T-helper 2 cell treated with Interferon-gamma antibody and Interleukin-4, amounts not matched to agents 5 μg/mL and 100 μg/mL, for 36 hours (primary cell): ENCODE measurements around the gene ZFAND6.

ENCODE experiments used
- DNase-seq: peaks from one replicate; pipeline ENCODE4 v3.0.0; 2021; ENCODE audit warnings: low spot score
- H3K27ac Mint-ChIP-seq: one replicate; pipeline ENCODE4 v1.8.0; 2021; ENCODE audit warnings: mild to moderate bottlenecking, mixed read lengths
- H3K27me3 Mint-ChIP-seq: one replicate; pipeline ENCODE4 v1.8.0; 2021; ENCODE audit warnings: low read depth, mixed read lengths
- H3K36me3 Mint-ChIP-seq: one replicate; pipeline ENCODE4 v1.8.0; 2021; ENCODE audit warnings: low read depth, mixed read lengths
- H3K4me1 Mint-ChIP-seq: one replicate; pipeline ENCODE4 v1.8.0; 2021; ENCODE audit warnings: low read depth, mixed read lengths
- H3K4me3 Mint-ChIP-seq: one replicate; pipeline ENCODE4 v1.8.0; 2022; ENCODE audit warnings: mild to moderate bottlenecking, moderate library complexity, mixed read lengths
- H3K9me3 Mint-ChIP-seq: one replicate; pipeline ENCODE4 v1.8.0; 2021; ENCODE audit warnings: mixed read lengths

The ZFAND6 gene

DNA sequence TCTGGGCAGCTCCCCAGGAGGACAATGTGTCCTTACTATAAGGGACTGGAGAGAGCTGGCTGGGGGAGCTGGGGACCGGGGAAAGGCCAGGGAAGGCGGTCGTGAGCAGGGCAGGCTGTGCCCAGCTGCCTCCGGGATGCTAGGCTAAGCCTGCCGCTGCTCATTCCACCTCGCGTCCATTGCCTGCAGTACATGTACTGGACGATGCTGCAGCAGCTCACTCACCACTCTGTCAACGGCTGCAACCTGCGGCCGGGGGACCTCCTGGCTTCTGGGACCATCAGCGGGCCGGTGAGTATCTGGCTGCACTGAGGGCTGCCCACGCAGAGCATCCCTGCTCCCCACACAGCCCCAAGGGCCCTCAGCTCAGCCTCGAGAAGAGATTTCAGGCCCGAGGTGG is 120.5 kb downstream of the ZFAND6 start:
- H3K27me3 Mint-ChIP-seq, result no peaks in the 10 kb centered on the region
- no peak for DNase-seq
- H3K4me1 Mint-ChIP-seq, result no peaks in the 10 kb centered on the region
- peak overlapping the region; percentile 37 for H3K27ac Mint-ChIP-seq
- H3K36me3 Mint-ChIP-seq, result peaks cover 22% of the 10 kb centered on the region
- no peak overlapping the region for H3K4me3 Mint-ChIP-seq
- H3K9me3 Mint-ChIP-seq, result no peaks in the 10 kb centered on the region

DNA sequence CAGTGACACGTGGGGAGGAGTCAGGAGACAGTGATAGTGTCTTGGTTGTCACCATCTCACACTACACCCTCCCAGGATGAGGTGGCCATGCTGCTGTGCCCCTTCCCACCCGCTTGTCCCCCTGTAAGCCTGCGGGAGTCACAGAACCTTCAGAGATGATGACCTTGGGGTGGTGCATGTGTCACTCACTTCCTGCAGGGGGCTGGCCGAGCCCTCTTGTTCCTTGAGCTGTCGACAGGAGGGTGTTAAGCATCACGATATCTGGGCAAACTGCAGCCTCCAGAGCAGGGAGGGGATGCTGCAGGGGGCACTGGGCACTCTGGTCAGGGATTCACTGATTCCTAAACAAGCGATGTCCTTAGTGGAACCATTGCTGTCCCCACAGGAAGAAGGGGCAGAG is 121.0 kb downstream of the ZFAND6 start:
- Mint-ChIP-seq H3K27me3 (no peaks in the 10 kb centered on the region), H3K4me3 (no peak overlapping the region), H3K4me1 (no peaks in the 10 kb centered on the region), H3K36me3 (peaks cover 26% of the 10 kb centered on the region), H3K9me3 (no peaks in the 10 kb centered on the region), H3K27ac (no peak overlapping the region)
- DNase-seq, result no peak

GRCh38 chr15:80180986-80181385 is 121.5 kb downstream of the ZFAND6 start:
- Mint-ChIP-seq H3K9me3 (no peaks in the 10 kb centered on the region), H3K4me3 (no peak overlapping the region), H3K27me3 (no peaks in the 10 kb centered on the region), H3K36me3 (peaks cover 25% of the 10 kb centered on the region), H3K27ac (no peak overlapping the region), H3K4me1 (no peaks in the 10 kb centered on the region)
- no peak for DNase-seq

GRCh38 chr15:80182611-80183261 is 123.3 kb downstream of the ZFAND6 start:
- H3K36me3 Mint-ChIP-seq, result peaks cover 33% of the 10 kb centered on the region
- H3K27ac Mint-ChIP-seq, result no peak overlapping the region
- H3K27me3 Mint-ChIP-seq, result no peaks in the 10 kb centered on the region
- no peaks in the 10 kb centered on the region for H3K9me3 Mint-ChIP-seq
- DNase-seq, result no peak
- no peaks in the 10 kb centered on the region for H3K4me1 Mint-ChIP-seq
- H3K4me3 Mint-ChIP-seq, result no peak overlapping the region

DNA sequence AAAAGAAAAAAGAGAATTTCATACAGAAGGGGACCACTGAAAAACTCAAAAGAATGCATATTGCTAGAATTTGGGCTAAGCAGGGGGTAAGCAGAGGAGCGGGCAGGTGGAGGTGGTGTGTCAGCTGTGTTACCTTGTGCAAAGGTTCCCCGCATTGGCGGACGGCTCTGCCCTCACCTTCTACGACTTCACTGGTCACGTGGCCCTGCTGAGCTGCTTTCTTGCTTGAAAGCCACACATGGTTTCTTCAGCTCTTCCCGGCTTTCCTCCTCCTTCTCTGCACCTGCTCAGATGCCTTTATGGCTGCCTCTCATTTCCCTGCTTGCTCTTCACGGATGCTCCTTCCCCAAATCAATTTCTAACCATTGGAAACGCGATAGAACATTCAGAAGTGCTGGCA is 123.8 kb downstream of the ZFAND6 start:
- no peaks in the 10 kb centered on the region for H3K9me3 Mint-ChIP-seq
- H3K27ac Mint-ChIP-seq, result no peak overlapping the region
- no peak overlapping the region for H3K4me3 Mint-ChIP-seq
- H3K27me3 Mint-ChIP-seq, result no peaks in the 10 kb centered on the region
- no peak for DNase-seq
- peaks cover 33% of the 10 kb centered on the region for H3K36me3 Mint-ChIP-seq
- no peaks in the 10 kb centered on the region for H3K4me1 Mint-ChIP-seq

GRCh38 chr15:80183886-80184285 is 124.4 kb downstream of the ZFAND6 start:
- no peaks in the 10 kb centered on the region for H3K9me3 Mint-ChIP-seq
- peaks cover 34% of the 10 kb centered on the region for H3K36me3 Mint-ChIP-seq
- no peaks in the 10 kb centered on the region for H3K27me3 Mint-ChIP-seq
- H3K4me1 Mint-ChIP-seq, result no peaks in the 10 kb centered on the region
- no peak for DNase-seq
- no peak overlapping the region for H3K4me3 Mint-ChIP-seq
- no peak overlapping the region for H3K27ac Mint-ChIP-seq

GRCh38 chr15:80184554-80184953 is 125.1 kb downstream of the ZFAND6 start:
- H3K4me3 Mint-ChIP-seq, result no peak overlapping the region
- H3K27ac Mint-ChIP-seq, result no peak overlapping the region
- H3K4me1 Mint-ChIP-seq, result no peaks in the 10 kb centered on the region
- H3K36me3 Mint-ChIP-seq, result peaks cover 33% of the 10 kb centered on the region
- DNase-seq, result no peak
- H3K9me3 Mint-ChIP-seq, result no peaks in the 10 kb centered on the region
- H3K27me3 Mint-ChIP-seq, result no peaks in the 10 kb centered on the region

DNA sequence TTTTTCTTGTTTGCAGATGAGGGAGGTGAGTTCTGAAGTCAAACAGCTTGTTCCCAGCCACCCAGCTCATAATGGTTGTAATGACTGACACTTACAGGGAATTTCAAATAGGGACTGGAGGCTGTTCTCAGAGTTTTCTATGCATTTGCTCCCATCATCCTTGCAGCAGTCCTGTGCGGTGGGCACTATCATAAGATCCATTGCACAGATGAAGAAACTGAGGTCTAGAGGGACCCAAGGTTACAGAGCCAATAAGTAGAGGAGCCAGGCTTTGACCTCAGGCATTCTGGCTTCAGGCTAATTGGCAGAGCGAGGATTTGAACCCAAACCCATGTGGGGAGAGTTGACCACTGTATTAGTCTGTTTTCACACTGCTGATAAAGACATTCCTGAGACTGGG is 125.7 kb downstream of the ZFAND6 start:
- H3K27me3 Mint-ChIP-seq, result no peaks in the 10 kb centered on the region
- no peak overlapping the region for H3K27ac Mint-ChIP-seq
- DNase-seq, result no peak
- peaks cover 33% of the 10 kb centered on the region for H3K36me3 Mint-ChIP-seq
- H3K4me3 Mint-ChIP-seq, result no peak overlapping the region
- H3K9me3 Mint-ChIP-seq, result no peaks in the 10 kb centered on the region
- H3K4me1 Mint-ChIP-seq, result no peaks in the 10 kb centered on the region

DNA sequence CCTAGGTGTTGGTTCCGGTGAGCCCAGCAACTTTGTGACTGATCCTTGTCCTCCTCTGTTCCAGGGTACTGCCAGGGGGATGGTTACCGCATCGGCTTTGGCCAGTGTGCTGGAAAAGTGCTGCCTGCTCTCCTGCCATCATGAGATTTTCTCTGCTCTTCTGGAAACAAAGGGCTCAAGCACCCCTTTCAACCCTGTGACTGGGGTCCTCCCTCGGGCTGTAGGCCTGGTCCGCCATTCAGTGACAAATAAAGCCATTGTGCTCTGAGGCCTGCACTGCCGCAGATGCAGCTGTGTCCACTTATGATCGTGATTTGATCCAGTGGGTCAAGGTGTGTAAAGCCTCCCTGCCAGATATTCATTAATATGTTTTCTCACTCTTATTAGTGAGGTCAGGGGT is 126.6 kb downstream of the ZFAND6 start:
- Mint-ChIP-seq H3K36me3 (peaks cover 33% of the 10 kb centered on the region), H3K4me3 (no peak overlapping the region), H3K27ac (no peak overlapping the region), H3K4me1 (no peaks in the 10 kb centered on the region), H3K9me3 (no peaks in the 10 kb centered on the region), H3K27me3 (no peaks in the 10 kb centered on the region)
- no peak for DNase-seq

DNA sequence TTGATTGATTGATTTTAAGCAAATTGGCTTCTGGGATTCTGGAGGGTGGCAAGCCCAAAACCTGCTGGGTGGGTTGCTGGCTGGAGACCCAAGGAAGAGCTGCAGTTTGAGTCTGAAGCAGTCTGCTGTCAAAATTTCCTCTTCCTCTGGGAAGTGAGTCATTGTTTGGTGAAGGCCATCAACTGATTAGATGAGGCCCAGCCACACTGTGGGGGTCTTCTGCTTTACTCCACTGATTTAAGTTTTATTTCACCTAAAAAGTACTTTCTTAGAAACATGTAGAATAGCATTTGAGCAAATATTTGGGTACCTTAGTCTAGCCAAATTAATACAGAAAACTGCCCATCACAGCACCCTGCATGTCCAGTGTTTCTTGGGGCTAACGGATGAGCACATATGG is 127.1 kb downstream of the ZFAND6 start:
- H3K9me3 Mint-ChIP-seq, result no peaks in the 10 kb centered on the region
- H3K4me3 Mint-ChIP-seq, result no peak overlapping the region
- H3K27me3 Mint-ChIP-seq, result no peaks in the 10 kb centered on the region
- DNase-seq, result no peak
- H3K4me1 Mint-ChIP-seq, result no peaks in the 10 kb centered on the region
- peaks cover 33% of the 10 kb centered on the region for H3K36me3 Mint-ChIP-seq
- H3K27ac Mint-ChIP-seq, result no peak overlapping the region
